Stimulated activated CD4-positive, alpha-beta T cell treated with anti-CD3 and anti-CD28 coated beads, Interleukin-15, amount 100 ng/mL, for 1 hour (primary cell): ENCODE results near the gene PFKFB3.
A peak's percentile ranks its signal among the peaks of the same experiment; 100 is the strongest.
"Not testable (repeated sequence)": the region's sequence is repeated elsewhere in the genome, so short reads cannot be mapped to it uniquely, and the experiment has no call there.

Experiments
- DNase-seq, 2 donors: peaks; one replicate each; pipeline ENCODE4 v3.0.0-alpha.2; 2020; ENCODE audit warnings: low read depth in 1 of 2, low spot score in 1 of 2

The PFKFB3 gene

GRCh38 chr10:6270951-6271350, 68.2 kb downstream of the PFKFB3 start:
- DNase-seq: no peak

GRCh38 chr10:6271663-6272062, 68.9 kb downstream of the PFKFB3 start:
- no peak for DNase-seq

GRCh38 chr10:6272126-6272525, 69.4 kb downstream of the PFKFB3 start:
- no peak for DNase-seq

- no peak for DNase-seq
Observed at GRCh38 chr10:6273351-6273750, 70.6 kb downstream of the PFKFB3 start.

GRCh38 chr10:6274040-6274439, 71.3 kb downstream of the PFKFB3 start:
- DNase-seq: no peak

GRCh38 chr10:6274484-6274883, 71.8 kb downstream of the PFKFB3 start:
- DNase-seq: no peak

- DNase-seq: peak; percentile 76 to 79
Observed at GRCh38 chr10:6275022-6275997, 72.6 kb downstream of the PFKFB3 start.

GRCh38 chr10:6276356-6276755, 73.6 kb downstream of the PFKFB3 start:
- DNase-seq: no peak

- DNase-seq: no peak
Observed at GRCh38 chr10:6278519-6279120, 75.9 kb downstream of the PFKFB3 start.

GRCh38 chr10:6279540-6280267, 77.0 kb downstream of the PFKFB3 start:
- DNase-seq: no peak

- DNase-seq: no peak
Observed at GRCh38 chr10:6280291-6280690, 77.6 kb downstream of the PFKFB3 start.

- DNase-seq: no peak
Observed at GRCh38 chr10:6282454-6282958, 79.8 kb downstream of the PFKFB3 start.

GRCh38 chr10:6283655-6284054, 80.9 kb downstream of the PFKFB3 start:
- no peak for DNase-seq

GRCh38 chr10:6290621-6291020, 87.9 kb downstream of the PFKFB3 start:
- DNase-seq: not testable (repeated sequence)

- no peak for DNase-seq
Observed at GRCh38 chr10:6292741-6293151, 90.0 kb downstream of the PFKFB3 start.

GRCh38 chr10:6296425-6296824, 93.7 kb downstream of the PFKFB3 start:
- DNase-seq: not testable (repeated sequence)

GRCh38 chr10:6296828-6297251, 94.1 kb downstream of the PFKFB3 start:
- DNase-seq: no peak

GRCh38 chr10:6297522-6297921, 94.8 kb downstream of the PFKFB3 start:
- no peak for DNase-seq

- DNase-seq: no peak
Observed at GRCh38 chr10:6297951-6298381, 95.2 kb downstream of the PFKFB3 start.

GRCh38 chr10:6298428-6298827, 95.7 kb downstream of the PFKFB3 start:
- no peak for DNase-seq

GRCh38 chr10:6299234-6299633, 96.5 kb downstream of the PFKFB3 start:
- no peak for DNase-seq
